Stimulated activated CD4-positive, alpha-beta T cell treated with anti-CD3 and anti-CD28 coated beads, Interleukin-4, amount 100 ng/mL, for 48 hours (primary cell): Measurements from ENCODE around the gene CGNL1.

ENCODE experiments used
- DNase-seq, 2 donors: peaks; one replicate each; pipeline ENCODE4 v3.0.0-alpha.2; 2020; ENCODE audit warnings: low read depth in 2 of 2

CGNL1 gene

DNA sequence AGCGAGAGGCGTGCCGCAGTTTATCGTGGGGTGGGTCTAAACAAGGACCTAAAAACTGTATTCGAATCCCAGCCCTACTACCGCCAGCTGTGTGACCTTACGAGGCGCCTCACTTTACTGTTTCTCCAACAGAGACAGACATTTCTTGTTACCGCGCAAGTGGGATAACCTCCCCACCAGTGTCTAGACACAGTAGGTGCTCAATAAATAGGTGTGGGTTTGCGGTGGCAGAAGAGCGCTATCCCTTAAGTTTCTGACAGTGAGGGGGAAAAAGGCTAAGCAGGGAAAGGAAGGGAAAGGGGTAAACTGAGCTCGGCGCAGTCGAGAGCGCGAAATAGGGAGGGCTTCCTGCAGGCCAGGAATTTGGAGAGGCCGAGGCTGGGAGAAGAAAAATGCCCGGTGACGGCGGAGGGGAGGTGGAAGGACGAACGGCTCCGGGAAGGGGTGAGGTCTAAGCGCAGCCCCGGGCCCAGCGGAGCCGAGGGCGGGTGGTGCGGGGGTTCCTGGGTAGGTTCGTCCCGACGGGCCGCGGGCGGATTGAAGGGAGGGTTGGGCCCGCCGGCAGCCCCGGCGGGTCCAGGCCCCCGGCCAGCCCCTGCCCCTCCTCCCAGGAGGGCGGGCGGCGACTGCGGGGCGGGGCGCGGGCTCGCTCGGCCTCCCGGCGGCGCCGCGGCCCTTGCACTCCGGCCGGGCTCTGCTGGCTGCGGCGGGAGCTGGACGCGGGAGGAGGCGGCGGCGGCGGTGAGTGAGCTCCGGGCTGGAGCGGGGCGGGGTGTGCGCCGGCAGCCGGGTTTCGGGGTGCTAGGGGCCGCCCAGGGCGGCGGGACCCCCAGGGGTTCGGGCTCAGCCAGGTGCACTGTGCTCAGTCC, at the start of gene CGNL1:
Gene CGNL1 (plus strand): TSS at position 679 of the 869 bp plus-strand sequence. CDS start 61,495 bp downstream, outside the sequence.
- no peak for DNase-seq

DNA sequence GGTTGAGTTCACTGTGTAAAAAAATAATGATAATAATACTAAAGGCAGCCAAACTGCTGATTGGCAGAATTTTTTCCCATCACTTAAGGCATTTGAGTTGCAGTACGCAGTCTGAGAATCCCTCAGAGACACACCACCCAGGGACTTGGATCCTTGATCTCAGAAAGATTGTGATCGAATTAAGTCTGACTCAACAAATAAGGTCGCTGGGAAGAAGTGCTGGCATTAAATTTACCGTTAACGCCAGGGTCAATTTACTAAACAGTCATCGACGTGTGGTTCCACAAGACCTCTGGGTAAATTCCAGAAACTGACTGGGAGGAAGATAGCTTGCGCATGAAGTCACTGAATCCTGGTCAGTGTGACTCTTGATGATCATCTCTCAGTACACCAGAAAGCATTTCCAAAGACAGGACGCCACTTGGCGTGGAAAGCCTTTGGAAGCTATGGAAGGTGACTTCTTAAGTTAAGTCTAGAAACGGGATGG, 48.3 kb upstream of the CGNL1 start:
- DNase-seq, result no peak

DNA sequence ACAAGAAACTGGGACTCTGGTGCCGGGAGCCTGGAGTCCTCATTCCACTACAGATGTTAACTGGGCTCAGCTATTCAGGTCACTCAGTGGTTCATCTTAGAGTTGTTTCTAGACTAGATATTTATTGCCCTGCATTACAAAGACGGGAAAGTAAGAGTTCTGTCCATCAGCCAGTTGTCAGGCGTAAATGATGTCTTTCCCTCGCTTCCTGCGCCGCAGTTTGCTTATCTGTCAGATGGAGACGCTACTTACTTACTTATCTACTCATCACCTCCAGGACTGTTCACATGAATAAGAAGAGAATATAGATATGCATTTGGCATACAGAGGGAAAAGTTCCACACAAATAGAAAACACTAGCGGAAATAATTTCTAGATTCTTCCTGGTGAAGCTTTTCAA, 47.8 kb upstream of the CGNL1 start:
- DNase-seq, result no peak

DNA sequence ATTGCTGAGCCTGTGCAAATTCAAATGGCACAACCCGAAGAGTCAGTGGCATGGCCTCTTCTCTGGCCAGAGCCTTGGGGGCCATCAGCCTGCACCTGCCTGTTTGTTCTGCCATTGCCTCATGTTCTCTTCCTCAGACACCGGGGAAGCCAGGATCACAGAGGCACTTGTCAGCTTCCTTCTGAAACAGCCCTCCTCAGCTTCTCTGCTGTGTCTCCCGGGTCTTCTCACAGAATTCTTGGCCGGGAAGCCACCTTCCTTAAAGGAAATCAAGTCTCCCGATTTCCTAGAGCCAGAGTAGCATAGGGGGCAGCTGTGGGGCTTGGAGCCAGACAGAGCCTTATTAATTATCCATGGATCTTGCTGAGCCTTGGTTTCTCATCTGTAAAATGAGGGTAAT, 47.4 kb upstream of the CGNL1 start:
- DNase-seq, result no peak

- DNase-seq, result no peak
These were observed 46.5 kb upstream of the CGNL1 start for GRCh38 chr15:57329582-57330367.

DNA sequence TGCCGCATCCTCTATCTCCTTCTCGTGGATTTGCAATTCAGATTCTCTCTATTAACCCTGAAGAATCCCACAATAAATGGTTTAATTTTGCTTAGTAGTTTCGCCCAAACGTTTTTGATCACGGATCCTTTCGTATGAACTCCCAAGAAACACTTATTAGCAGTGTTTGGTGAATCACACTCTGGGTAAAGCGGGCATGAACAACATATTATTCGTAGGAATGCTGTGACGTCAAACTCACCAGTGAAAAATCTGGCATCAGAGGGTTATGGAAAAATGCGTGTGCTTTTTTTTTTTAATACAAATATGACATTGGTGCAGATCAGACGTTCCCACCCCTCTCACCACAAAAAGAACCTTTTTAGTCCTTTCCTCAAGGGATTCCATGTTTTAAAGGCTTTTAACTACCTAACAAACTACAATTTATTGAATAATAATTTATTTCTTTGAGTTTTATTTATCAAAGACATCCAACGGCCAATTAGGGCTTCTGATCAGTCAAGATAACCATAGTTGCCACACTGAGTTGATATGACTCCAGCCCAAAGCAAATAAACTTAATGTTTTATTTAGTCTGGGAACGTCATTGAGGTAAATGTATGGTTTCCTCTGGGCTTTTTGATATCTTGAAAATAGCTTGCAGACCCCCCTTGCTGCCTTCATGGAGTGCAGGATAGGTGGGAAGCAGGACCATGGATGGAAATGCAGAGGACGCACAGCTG, 45.5 kb upstream of the CGNL1 start:
- DNase-seq, result no peak

DNA sequence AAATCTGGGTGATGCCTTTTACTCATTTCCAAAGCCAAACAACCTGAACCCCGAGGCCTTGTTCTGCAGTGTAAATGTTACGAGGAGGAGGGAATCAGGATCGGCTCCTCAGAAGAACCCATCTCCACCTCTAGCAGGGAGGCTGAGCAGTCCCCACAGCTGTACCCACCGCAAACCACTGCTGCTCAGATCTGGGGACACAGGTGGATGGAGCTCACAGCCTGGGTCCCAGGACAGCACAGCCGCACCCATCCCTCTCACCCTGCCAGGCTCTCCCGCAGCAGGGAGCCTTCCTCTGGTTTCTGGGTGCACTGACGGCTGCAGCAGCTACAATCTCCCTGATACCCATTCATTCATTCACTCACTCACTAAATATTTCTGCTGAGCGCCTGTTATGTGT, 44.0 kb upstream of the CGNL1 start:
- DNase-seq, result no peak

- DNase-seq, result no peak
These were observed 42.8 kb upstream of the CGNL1 start for GRCh38 chr15:57333487-57333886.

DNA sequence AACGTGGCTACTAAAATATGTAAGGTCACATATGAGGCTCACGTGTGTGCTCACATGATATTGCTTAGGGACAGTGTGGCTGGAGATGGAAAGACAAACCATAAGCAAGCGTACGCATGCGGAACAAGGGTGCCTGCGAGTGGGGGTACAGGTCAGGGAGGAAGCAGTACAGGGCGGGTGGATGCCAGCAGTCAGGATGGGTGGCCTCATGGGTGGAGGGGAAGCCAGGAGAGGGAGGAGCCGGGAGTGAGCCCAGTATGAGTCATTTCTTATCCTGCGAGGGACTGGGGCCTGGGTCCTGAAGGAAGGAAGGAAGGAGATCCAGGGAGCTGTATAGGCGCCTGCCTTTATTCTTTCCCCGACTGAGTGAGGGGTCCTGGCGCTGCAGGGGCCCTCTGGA, 42.0 kb upstream of the CGNL1 start:
- DNase-seq, result no peak

GRCh38 chr15:57335293-57335715, 41.0 kb upstream of the CGNL1 start:
- DNase-seq, result no peak

GRCh38 chr15:57335719-57336118, 40.6 kb upstream of the CGNL1 start:
- DNase-seq, result no peak

DNA sequence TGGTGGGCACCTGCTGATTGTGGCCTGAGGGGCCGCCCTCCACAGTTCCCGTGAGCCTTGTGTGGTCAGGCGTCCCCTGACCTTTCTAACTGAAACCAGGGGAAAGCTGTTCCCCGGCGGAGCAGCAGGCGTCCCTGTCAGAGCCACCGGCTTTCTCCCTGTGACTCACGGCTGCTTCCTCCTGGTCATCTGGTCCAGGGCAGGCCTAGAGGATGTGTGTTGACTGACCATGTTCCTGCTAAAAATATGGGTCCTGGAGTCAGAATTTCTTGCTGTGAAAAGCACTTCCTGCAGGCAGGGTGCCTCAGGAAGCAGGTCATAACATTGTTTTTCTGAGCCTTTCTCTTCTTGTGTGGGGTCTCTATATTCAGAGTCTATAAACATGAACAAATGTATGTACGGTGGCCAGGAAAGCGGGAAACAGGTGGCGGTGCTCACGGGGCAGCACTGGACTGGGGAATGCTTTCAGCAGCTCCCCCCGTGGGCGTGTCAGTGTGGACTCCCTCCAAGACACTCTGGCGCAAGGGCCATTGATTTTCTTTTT, 38.4 kb upstream of the CGNL1 start:
- no peak for DNase-seq

DNA sequence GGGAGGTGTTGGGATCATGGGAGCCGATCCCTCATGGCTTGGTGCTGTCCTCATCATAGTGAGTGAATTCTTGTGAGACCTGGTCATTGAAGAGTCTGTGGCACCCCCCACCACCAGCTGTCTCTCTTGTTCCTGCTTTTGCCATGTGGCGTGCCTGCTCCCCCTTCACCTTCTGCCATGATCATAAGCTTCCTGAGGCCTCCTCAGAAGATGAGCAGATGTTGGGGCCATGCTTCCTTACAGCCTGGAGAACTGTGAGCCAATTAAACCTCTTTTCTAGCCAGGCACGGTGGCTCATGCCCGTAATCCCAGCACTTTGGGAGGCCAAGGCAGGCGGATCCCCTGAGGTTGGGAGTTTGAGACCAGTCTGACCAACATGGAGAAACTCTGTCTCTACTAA, 37.0 kb upstream of the CGNL1 start:
- DNase-seq, result no peak

DNA sequence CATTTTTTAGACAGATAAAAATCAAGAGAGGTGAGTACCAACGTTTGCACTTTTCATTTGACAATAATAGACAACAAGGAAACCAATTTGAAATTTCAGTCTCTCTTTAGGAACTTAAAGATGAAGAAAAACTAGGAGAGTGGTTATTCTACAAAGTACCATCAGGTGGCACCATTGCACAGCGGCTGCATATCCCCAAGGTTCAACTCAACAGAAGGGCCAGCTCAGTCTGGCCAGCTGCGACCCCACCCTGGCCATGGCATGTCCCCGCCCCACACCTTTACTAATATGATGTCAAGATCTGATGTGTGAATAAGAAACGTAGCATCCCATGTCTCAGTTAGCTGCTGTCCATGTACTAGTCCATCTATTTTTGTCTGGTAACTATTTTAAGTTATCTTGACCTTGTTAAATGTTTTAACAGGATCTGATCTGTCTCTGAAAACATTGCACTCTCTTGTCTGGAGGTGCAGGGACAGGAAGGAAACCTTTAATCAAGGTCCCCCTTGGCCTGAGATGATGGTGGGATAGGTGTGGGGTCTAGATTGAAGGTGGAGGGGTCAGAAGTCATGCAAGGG, 35.5 kb upstream of the CGNL1 start:
- DNase-seq, result peak in 1 of 2 donors; percentile 10

DNA sequence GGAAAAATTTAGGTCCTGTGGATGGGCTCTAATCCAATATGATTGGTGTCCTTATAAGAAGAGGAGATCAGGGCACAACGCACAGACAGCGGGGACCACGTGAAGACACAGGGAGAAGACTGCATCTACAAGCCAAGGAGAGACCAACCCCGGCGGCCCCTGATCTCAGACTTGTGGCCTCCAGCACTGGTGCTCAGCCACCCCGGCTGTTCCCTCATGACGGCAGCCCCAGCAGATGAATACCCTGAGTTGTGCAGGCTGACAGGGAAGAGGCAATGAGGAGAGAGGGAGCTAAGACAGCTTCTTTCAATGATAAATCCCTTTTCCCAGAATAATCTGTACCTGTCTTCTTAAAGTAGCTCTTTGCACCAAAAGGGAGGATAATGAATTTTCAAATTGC, 33.3 kb upstream of the CGNL1 start:
- no peak for DNase-seq

DNA sequence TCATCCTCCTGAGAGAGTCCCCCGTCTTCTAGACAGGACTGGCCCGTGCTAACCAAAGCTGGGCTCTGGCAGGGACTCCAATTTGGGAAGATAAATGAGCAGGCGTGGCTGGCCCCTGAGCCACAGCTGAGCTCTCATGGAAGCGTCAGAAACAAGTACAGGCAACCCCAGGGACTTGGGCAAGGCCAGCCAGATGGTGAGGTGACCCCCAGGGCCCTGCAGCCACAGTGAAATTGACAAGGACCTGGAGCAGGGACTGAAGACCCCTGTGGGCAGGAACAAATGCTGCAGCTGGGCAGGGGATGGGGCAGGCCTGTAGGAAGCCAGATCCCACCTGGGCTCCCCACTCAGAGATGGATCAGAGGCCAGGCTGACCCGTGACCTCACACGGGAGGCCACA, 32.8 kb upstream of the CGNL1 start:
- no peak for DNase-seq

DNA sequence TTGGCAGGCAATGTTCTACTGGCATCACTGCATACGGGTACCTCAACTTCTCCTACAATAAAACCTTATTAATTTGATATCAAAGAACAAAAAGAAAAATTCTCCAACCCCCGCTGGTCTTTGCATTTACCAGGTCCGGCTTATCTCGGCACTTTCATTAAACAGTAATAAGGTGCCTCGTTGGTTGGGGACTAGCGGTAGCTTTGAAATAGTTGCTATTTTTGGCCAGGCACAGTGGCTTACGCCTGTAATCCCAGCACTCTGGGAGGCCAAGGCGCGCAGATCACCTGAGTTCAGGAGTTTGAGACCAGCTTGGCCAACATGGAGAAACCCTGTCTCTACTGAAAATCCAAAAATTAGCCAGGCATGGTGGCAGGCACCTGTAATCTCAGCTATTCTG, 32.0 kb upstream of the CGNL1 start:
- no peak for DNase-seq

DNA sequence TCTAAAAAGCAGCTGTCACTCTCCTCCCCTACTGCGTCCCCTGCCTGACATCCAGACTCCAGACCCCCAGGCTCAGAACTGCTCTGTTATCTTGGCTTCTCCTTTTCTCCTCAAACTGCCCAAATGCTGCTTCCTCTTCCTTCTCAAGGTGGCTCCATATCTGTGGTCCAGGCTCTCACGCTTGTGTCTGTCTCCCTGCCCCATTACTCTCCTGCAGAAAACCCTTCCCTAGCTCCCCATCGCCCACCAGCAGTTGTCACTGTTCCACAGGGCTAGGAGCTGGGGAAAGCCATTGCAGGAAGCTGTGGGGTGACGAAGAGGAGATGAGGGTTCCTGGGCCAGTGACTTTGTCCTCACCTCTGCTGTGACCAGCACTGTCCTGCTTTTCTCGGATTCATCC, 30.7 kb upstream of the CGNL1 start:
- DNase-seq, result no peak

DNA sequence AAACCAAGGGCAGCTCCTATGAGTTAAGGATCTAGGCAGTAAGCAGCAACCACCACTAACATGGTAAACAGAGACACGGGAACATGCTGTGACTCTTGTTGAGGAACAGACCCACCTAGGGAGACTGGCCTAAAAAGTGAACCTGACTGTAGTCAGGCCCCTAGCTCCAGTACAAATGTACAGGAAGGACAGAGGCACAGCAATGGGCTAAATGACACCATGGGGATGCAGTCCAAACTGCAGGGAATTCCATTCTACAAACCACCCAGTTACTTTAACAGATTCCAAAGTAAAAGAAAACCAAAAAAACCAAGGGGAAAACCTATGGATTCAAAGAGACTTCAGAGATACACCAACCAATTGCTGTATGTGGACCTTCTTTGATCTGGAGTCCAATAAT, 28.2 kb upstream of the CGNL1 start:
- DNase-seq, result no peak

- no peak for DNase-seq
These were observed 23.6 kb upstream of the CGNL1 start for GRCh38 chr15:57352535-57353316.

DNA sequence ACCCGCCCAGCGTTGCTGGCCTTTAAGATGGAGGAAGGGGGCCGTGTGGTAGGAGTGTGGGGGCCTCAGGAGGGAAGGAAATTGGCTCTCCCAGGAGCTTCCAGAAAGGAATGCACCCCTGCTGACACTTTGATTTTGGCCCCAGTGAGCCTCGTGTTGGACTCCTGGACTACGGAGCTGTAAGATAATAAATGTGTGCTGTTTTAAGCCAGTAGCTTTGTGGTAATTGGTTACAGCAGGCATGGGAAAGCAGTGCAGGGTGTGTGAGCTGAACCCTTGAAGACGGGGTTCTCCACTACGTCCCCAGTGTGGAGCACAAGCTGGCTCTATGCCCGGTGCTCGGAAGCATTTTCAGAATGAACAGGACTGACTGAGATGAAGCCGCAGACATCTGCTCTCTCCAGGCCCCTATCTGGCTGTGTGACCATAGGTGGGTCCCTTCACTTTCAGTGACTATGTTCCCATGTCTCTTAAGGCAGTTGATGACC, 22.9 kb upstream of the CGNL1 start:
- no peak for DNase-seq
